Body of pancreas (tissue), 4 donors: ENCODE results near the gene COL1A2.

ENCODE experiments used
- POLR2A ChIP-seq, 3 donors: fragments of 450-650 bp; IDR thresholded peaks; one replicate each; pipeline ENCODE4 v1.6.1; 2016; ENCODE audit warnings: antibody characterized with exemption in 3 of 3, mild to moderate bottlenecking in 2 of 3
- TF ChIP-seq, protein P1 (sequence below), 7 experiments: fragments of 450-650 bp in 4 of 7; fragments of 200-600 bp in 3 of 7; sonication (generic) in 3 of 7; IDR thresholded peaks; one replicate each; pipeline ENCODE4 v1.5.1; 2016 to 2019; ENCODE audit warnings: antibody characterized with exemption in 7 of 7

DNA sequence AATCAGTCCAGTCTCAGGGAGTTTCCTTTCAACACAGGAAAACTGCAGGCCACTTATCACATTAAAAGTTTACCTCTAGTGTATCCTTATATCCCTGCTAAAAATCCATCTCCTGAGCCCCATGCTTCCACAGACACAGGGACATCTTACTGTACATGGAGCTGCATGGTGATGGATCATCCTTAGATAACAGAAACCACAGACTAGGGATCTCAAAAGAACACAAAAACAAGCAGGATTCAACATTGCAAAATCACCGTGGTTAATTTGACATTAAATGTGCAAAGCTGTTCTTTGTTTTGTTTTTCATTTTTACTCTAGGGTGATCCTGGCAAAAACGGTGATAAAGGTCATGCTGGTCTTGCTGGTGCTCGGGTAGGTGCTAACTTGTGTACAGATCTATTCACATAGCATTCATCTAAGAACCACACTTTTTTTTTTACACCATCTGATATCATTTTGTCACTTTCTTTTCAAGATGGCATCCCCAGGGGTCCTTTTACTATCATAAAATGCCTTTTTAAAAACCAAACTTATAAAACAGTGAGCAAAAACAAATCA is 18.1 kb downstream of the COL1A2 start:
- TF ChIP-seq, protein P1, sequence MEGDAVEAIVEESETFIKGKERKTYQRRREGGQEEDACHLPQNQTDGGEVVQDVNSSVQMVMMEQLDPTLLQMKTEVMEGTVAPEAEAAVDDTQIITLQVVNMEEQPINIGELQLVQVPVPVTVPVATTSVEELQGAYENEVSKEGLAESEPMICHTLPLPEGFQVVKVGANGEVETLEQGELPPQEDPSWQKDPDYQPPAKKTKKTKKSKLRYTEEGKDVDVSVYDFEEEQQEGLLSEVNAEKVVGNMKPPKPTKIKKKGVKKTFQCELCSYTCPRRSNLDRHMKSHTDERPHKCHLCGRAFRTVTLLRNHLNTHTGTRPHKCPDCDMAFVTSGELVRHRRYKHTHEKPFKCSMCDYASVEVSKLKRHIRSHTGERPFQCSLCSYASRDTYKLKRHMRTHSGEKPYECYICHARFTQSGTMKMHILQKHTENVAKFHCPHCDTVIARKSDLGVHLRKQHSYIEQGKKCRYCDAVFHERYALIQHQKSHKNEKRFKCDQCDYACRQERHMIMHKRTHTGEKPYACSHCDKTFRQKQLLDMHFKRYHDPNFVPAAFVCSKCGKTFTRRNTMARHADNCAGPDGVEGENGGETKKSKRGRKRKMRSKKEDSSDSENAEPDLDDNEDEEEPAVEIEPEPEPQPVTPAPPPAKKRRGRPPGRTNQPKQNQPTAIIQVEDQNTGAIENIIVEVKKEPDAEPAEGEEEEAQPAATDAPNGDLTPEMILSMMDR (IDR thresholded peaks at IDR 0.05) = no peak
- TF ChIP-seq POLR2A (IDR thresholded peaks at IDR 0.05) = no peak
